GM12878 (cell line): ENCODE measurements around the gene GPSM1. TPM values are rescaled to one million over a fixed set of nuclear protein-coding genes. Genes with fewer than 3 reads are reported as not detected.

Source experiments
- ATAC-seq: fragments of 200-7000 bp; cut with Tn5 transposase; 3 replicates; pipeline ENCODE4 v1.9.1; 2020; ENCODE audit warnings: mild to moderate bottlenecking, moderate library complexity
- BruUV-seq: library from RNA; stranded (reverse); fragments of 400-500 nt; replicated peaks from 2 replicates; lab custom pipeline; 2021; lab: Mats Ljungman, UMichigan
- CTCF ChIA-PET: fragments of 300-600 bp; sonication (Branson Sonifier 250); formaldehyde crosslinking; extraction: SDS; loops from one replicate; lab custom pipeline; 2021; ENCODE audit warnings: inconsistent platforms; lab: Yijun Ruan, JAX
- POLR2A ChIA-PET: fragments of 350-600 bp; formaldehyde crosslinking; extraction: SDS; loops from one replicate; lab custom pipeline; 2021; ENCODE audit warnings: inconsistent platforms; lab: Charles Lee
- RAD21 ChIA-PET: fragments of 300-600 bp; sonication (Branson Sonifier 250); formaldehyde crosslinking; loops from one replicate; lab custom pipeline; 2023; ENCODE audit warnings: antibody characterized with exemption; ENCODE audit not compliant: unreplicated experiment; lab: Charles Lee
- SMC1A ChIA-PET: fragments of 300-600 bp; sonication (Branson Sonifier 250); formaldehyde crosslinking; loops from one replicate; lab custom pipeline; 2023; ENCODE audit not compliant: unreplicated experiment, uncharacterized antibody; lab: Charles Lee
- DNase-seq: peaks from one replicate; pipeline ENCODE4 v3.0.0-alpha.2; 2011; ENCODE audit warnings: low read depth, low spot score
- FAIRE-seq: peaks from 3 replicates; lab custom pipeline; 2011; peaks lifted over from hg19 to GRCh38; lab: Jason Lieb, UNC
- H2AFZ ChIP-seq: 2 replicates; pipeline ENCODE4 v1.6.0; 2011; ENCODE audit warnings: low read depth, low read length, control low read depth; ENCODE audit not compliant: control insufficient read depth
- H3K27ac ChIP-seq: 2 replicates; pipeline ENCODE4 v1.5.1; 2011; ENCODE audit warnings: control low read depth; ENCODE audit not compliant: control insufficient read depth, insufficient read depth
- H3K27me3 ChIP-seq, 2 experiments: replicated peaks in 1 of 2; 2 replicates each; pipeline versions ENCODE4 v1.6.0 to v1.6.1; 2011; ENCODE audit warnings: low read length in 1 of 2; ENCODE audit not compliant: control insufficient read depth in 2 of 2, insufficient read depth in 2 of 2
- H3K36me3 ChIP-seq, 2 experiments: 2 replicates each; pipeline ENCODE4 v1.5.1; 2011; ENCODE audit warnings: low read length in 1 of 2; ENCODE audit not compliant: control insufficient read depth in 2 of 2, insufficient read depth in 2 of 2
- H3K4me1 ChIP-seq: 2 replicates; pipeline ENCODE4 v1.6.1; 2011; ENCODE audit warnings: mild to moderate bottlenecking, low read length, moderate library complexity, mixed read lengths; ENCODE audit not compliant: control insufficient read depth, insufficient read depth
- H3K4me2 ChIP-seq: 2 replicates; pipeline ENCODE4 v1.6.0; 2011; ENCODE audit warnings: control low read depth; ENCODE audit not compliant: control insufficient read depth, insufficient read depth
- H3K4me3 ChIP-seq: fragments of 200-600 bp; sonication (generic); 2 replicates; pipeline ENCODE4 v1.5.1; 2016
- H3K79me2 ChIP-seq: 2 replicates; pipeline ENCODE4 v1.6.0; 2011; ENCODE audit warnings: low read length; ENCODE audit not compliant: control insufficient read depth, insufficient read depth
- H3K9ac ChIP-seq: 2 replicates; pipeline ENCODE4 v1.8.0; 2011; ENCODE audit warnings: low read length, control low read depth, mixed read lengths; ENCODE audit not compliant: control insufficient read depth, insufficient read depth
- H3K9me3 ChIP-seq: replicated peaks from 3 replicates; pipeline ENCODE4 v1.5.1; 2011; ENCODE audit warnings: mild to moderate bottlenecking, low read length; ENCODE audit not compliant: control insufficient read depth, insufficient read depth
- H4K20me1 ChIP-seq: 2 replicates; pipeline ENCODE4 v1.6.0; 2011; ENCODE audit not compliant: control insufficient read depth, insufficient read depth
- ATF7 ChIP-seq: fragments of 450-650 bp; IDR thresholded peaks from 2 replicates; pipeline ENCODE4 v1.6.1; 2016; ENCODE audit warnings: low read depth, mild to moderate bottlenecking
- CUX1 ChIP-seq: IDR thresholded peaks from 2 replicates; pipeline ENCODE4 v1.6.1; 2012; ENCODE audit warnings: improper control_type of control experiment, low read depth, low read length; ENCODE audit not compliant: insufficient replicate concordance
- ELK1 ChIP-seq: IDR thresholded peaks from 2 replicates; pipeline ENCODE4 v1.6.1; 2012; ENCODE audit warnings: low read depth, low read length, improper control_type of control experiment
- IKZF1 ChIP-seq: fragments of 450-650 bp; conservative IDR thresholded peaks from 2 replicates; pipeline ENCODE4 v1.6.1; 2017; ENCODE audit warnings: antibody characterized with exemption, mild to moderate bottlenecking
- NR2C1 ChIP-seq: fragments of 450-650 bp; IDR thresholded peaks from 2 replicates; pipeline ENCODE4 v1.6.1; 2017; ENCODE audit warnings: antibody characterized with exemption, mild to moderate bottlenecking, moderate library complexity
- POLR2AphosphoS2 ChIP-seq: IDR thresholded peaks from 2 replicates; pipeline ENCODE4 v1.6.1; 2011; ENCODE audit warnings: low read depth, mild to moderate bottlenecking, low read length, improper control_type of control experiment, moderate library complexity
- PRDM15 ChIP-seq: fragments of 450-650 bp; formaldehyde crosslinking; IDR thresholded peaks from 2 replicates; pipeline ENCODE4 v1.4.0; 2020; ENCODE audit warnings: mild to moderate bottlenecking, moderate library complexity
- USF1 ChIP-seq: IDR thresholded peaks from 2 replicates; pipeline ENCODE4 v1.6.1; 2011; ENCODE audit warnings: borderline replicate concordance, low read depth, mild to moderate bottlenecking, moderate library complexity, mixed read lengths, low read length; ENCODE audit not compliant: insufficient read depth; ENCODE audit errors: extremely low read length
- ZZZ3 ChIP-seq: IDR thresholded peaks from 2 replicates; pipeline ENCODE4 v1.6.1; 2011; ENCODE audit warnings: low read depth; ENCODE audit not compliant: control insufficient read depth, insufficient read length
- WGBS: methylation state at CpG from one replicate; pipeline ENCODE4 v1.1.6; 2016; ENCODE audit warnings: low lambda C conversion rate; ENCODE audit not compliant: insufficient replicate concordance, insufficient coverage; ENCODE audit errors: missing lambda C conversion rate; 5-methylcytosine and 5-hydroxymethylcytosine counted together
- in situ Hi-C: fragments of 300-500 bp; cut with MboI; formaldehyde crosslinking; loops from 9 replicates; pipeline ENCODE4 v1.14.3; 2018; ENCODE audit warnings: mixed read lengths
- intact Hi-C: fragments of 100-400 bp; cut with micrococcal nuclease; formaldehyde crosslinking; loops from one replicate; pipeline ENCODE4 v1.14.2; 2022; ENCODE audit not compliant: unreplicated experiment
- polyA plus RNA-seq, 11 experiments: library from polyadenylated mRNA; depleted of rRNA in 4 of 11; unstranded in 6 of 11; stranded (reverse) in 5 of 11; fragments of >200 nt; fragmentation: Nextera tagmentation in 4 of 11; fragmentation: Illumina TruSeq in 1 of 11; extraction: Ambion mirVana in 4 of 11; extraction: Trizol in 1 of 11; gene quantifications; 1 replicate in 1 of 11; 2 replicates in 10 of 11; pipeline versions ENCODE4 v1.2.1 to v1.2.3, GENCODE V29; 2011 to 2016; ENCODE audit warnings: inconsistent platforms in 2 of 11, missing spikeins in 2 of 11, low read depth in 1 of 11
- total RNA-seq, 4 experiments: library from RNA; depleted of rRNA in 3 of 4; stranded (reverse); fragments of >200 nt in 3 of 4; fragmentation: Illumina TruSeq in 1 of 4; extraction: Trizol in 1 of 4; gene quantifications; 2 replicates each; pipeline versions ENCODE4 v1.2.1 to v1.2.3, GENCODE V29; 2013 to 2021

GPSM1 gene
- total and polyA plus RNA-seq, 10 of the 15 experiments (the other 5 are each of a cell fraction or from before 2014, with no cell fraction given), result 0.04 to 0.10 (median 0.10) TPM; not detected in 7

GRCh38 chr9:136361047-136361753, 33.9 kb downstream of the GPSM1 start (continued):
- TF ChIP-seq ELK1 (no peak), ZZZ3 (no peak)

GRCh38 chr9:136361754-136362449, 34.6 kb downstream of the GPSM1 start:
- Histone ChIP-seq H2AFZ (no peak overlapping the region), H3K36me3 (no peaks in the 10 kb centered on the region), H3K9ac (no peak overlapping the region), H3K4me1 (peaks cover 10% of the 10 kb centered on the region), H3K27me3 (no peaks in the 10 kb centered on the region), H3K79me2 (no peaks in the 10 kb centered on the region), H4K20me1 (no peaks in the 10 kb centered on the region), H3K9me3 (no peaks in the 10 kb centered on the region; the same call in 2 of the 3 replicates), H3K4me2 (no peak overlapping the region), H3K4me3 (no peak overlapping the region), H3K27ac (no peak overlapping the region)
- intact Hi-C loops, result no loop called here
- no peak for DNase-seq
- in situ Hi-C loops, result no loop called here
- no peak for FAIRE-seq
- no peak for ATAC-seq
- RAD21 ChIA-PET, result no interaction called here
- SMC1A ChIA-PET, result no interaction called here
- CTCF ChIA-PET, result no interaction called here
- no TSS peak for BruUV-seq
- WGBS, result 82% methylated on average over 23 of the region's 26 CpGs
- POLR2A ChIA-PET, result no interaction called here
- no peak for TF ChIP-seq POLR2AphosphoS2
- no peak for TF ChIP-seq PRDM15 (CRISPR knock-in tag)
- TF ChIP-seq USF1, result no peak
- no peak for TF ChIP-seq ATF7
- no peak for TF ChIP-seq IKZF1
- no peak for TF ChIP-seq CUX1
- TF ChIP-seq NR2C1, result no peak
